ENCODE measurements around the gene FBLN2.

FBLN2 gene

DNA sequence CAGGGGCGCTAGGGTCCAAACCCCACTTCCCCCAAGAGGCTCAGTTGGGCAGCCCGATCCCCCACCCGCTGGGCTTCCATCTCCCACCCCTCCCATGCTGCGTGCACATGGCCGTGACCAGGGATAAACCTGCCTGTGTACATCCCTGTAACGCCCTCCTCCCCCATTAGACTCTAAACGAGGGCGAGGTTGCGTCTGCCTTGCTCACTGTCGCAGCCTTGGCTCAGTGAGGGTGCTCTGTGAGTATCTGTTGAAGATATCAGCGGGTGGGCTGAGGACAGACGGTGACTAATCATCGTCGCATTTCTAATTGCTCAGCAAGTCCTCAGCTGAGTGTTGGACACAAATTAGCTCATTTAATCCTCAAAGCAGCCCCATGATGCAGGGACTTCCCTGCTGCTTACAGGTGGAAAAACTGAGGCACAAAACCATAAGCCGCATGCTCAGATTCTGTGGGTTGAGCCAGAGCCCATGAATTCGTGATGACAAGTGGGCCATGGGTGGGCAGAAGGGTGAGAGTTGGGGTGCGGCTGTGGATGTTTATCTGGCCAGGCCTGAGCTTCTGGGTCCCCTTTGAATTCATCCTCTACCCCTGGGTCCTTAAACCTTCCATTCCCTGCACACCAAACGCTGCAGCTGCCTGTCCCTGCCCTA is 26.0 kb downstream of the FBLN2 start:
- no peak overlapping the region for H3K4me3 ChIP-seq (ENCODE audit: low read length)
- H3K9ac ChIP-seq (ENCODE audit: low read length), result no peak overlapping the region
- H3K79me2 ChIP-seq (ENCODE audit: low read length), result no peaks in the 10 kb centered on the region
- H3K36me3 ChIP-seq (replicated peaks; ENCODE audit: low read depth, low read length), result no peaks in the 10 kb centered on the region
- H4K20me1 ChIP-seq (ENCODE audit: insufficient read depth, low read length), result no peaks in the 10 kb centered on the region
- no peaks in the 10 kb centered on the region for H3K9me3 ChIP-seq (ENCODE audit: insufficient read depth, low read length)
- H3K4me1 ChIP-seq (ENCODE audit: low read length), result peaks cover 10% of the 10 kb centered on the region
- no peak overlapping the region for H3K4me2 ChIP-seq (ENCODE audit: low read length)
- no peak for TF ChIP-seq EZH2phosphoT487 (IDR thresholded peaks at IDR 0.05; ENCODE audit: low read depth)
- TF ChIP-seq, protein P1, sequence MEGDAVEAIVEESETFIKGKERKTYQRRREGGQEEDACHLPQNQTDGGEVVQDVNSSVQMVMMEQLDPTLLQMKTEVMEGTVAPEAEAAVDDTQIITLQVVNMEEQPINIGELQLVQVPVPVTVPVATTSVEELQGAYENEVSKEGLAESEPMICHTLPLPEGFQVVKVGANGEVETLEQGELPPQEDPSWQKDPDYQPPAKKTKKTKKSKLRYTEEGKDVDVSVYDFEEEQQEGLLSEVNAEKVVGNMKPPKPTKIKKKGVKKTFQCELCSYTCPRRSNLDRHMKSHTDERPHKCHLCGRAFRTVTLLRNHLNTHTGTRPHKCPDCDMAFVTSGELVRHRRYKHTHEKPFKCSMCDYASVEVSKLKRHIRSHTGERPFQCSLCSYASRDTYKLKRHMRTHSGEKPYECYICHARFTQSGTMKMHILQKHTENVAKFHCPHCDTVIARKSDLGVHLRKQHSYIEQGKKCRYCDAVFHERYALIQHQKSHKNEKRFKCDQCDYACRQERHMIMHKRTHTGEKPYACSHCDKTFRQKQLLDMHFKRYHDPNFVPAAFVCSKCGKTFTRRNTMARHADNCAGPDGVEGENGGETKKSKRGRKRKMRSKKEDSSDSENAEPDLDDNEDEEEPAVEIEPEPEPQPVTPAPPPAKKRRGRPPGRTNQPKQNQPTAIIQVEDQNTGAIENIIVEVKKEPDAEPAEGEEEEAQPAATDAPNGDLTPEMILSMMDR (IDR thresholded peaks at IDR 0.05; ENCODE audit: low read depth, low read length), result no peak
- no peak overlapping the region for H2AFZ ChIP-seq (ENCODE audit: low read depth, low read length)
- H3K27me3 ChIP-seq (ENCODE audit: low read depth, low read length), result peaks cover 21% of the 10 kb centered on the region
- no peak overlapping the region for H3K27ac ChIP-seq (ENCODE audit: low read length)

DNA sequence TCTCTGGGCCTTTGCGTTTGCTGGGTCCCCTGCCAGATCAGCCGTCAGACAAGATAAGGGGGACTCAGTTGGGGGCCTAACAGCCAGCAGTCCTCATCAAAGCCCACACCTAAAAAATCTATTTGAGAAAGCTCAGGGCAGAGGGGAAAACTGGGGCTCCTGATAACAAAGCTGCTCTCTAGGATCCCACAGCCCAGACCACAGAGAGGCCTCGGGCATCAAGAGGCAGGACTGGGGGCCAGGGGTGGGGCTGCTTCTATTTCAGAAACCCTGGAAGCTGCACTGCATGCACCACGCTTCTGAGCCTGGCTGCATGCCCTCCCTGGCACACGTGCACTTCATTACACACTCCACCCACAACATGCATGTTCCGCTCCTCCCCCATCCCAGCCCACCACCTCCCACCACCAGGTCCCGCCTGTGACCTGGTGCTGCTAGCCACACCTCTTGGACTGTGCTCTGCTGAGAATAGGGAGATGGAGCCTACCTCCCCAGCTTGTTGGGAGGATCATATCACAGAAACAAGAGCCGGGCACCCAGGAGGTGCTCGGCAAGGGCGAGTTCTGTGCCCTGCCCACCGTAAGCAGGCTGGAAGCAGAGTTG is 26.6 kb downstream of the FBLN2 start:
- H3K27me3 ChIP-seq (ENCODE audit: low read depth, low read length), result peaks cover 27% of the 10 kb centered on the region
- no peak for TF ChIP-seq EZH2phosphoT487 (IDR thresholded peaks at IDR 0.05; ENCODE audit: low read depth)
- TF ChIP-seq, protein P1 (IDR thresholded peaks at IDR 0.05; ENCODE audit: low read depth, low read length), result no peak
- H3K27ac ChIP-seq (ENCODE audit: low read length), result no peak overlapping the region
- no peak overlapping the region for H3K4me3 ChIP-seq (ENCODE audit: low read length)
- H2AFZ ChIP-seq (ENCODE audit: low read depth, low read length), result no peak overlapping the region
- no peaks in the 10 kb centered on the region for H3K79me2 ChIP-seq (ENCODE audit: low read length)
- H3K4me2 ChIP-seq (ENCODE audit: low read length), result no peak overlapping the region
- no peaks in the 10 kb centered on the region for H4K20me1 ChIP-seq (ENCODE audit: insufficient read depth, low read length)
- no peaks in the 10 kb centered on the region for H3K9me3 ChIP-seq (ENCODE audit: insufficient read depth, low read length)
- H3K4me1 ChIP-seq (ENCODE audit: low read length), result peaks cover 10% of the 10 kb centered on the region
- no peak overlapping the region for H3K9ac ChIP-seq (ENCODE audit: low read length)
- no peaks in the 10 kb centered on the region for H3K36me3 ChIP-seq (replicated peaks; ENCODE audit: low read depth, low read length)

DNA sequence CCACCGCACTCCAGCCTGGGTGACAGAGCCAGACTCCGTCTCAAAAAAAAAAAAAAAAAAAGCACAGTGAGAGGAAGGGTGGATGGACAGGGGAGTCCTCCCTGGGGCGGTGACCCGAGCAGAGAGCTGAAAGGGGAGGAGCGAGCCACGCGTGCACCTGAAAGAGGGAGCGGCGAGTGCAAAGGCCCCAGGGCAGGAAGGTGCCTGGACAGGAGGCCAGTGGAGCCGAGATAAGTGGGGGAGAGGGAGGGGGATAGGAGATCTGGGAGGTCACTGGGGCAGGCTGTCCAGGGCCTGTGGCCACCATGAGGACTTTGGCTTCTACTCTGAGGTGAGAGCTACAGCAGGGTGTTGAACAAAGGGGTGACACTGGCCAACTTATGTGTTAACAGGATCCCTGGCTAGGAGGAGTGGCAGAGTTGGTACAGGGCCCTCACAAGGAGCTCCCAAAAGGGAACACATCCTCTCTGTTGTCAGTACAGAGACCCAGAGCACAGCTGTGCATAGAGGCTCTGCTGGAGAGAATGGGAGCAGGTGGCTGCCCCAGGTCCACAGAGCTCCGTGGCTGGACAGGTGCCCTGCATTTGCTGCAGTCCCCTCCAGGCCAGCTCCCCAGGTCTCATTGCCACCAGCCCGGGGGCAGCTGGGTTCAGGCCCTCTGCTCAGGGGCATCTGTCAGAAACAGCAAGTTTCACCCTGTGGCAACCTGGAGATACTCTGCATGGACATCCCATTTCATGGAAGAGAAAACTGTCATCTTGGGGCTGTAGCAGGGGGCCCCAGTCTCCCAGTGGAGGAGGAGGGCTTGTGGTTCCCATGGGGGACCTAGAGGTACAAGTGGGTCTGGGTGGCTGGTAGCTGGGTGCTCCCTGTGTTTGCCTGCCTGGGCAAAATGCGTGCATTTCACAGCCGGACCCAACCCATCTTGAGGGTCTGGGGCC is 28.5 kb downstream of the FBLN2 start:
- Histone ChIP-seq H3K9ac (ENCODE audit: low read length) (no peak overlapping the region), H3K79me2 (ENCODE audit: low read length) (no peaks in the 10 kb centered on the region), H3K27me3 (ENCODE audit: low read depth, low read length) (peaks cover 28% of the 10 kb centered on the region), H3K4me3 (ENCODE audit: low read length) (no peak overlapping the region), H3K4me2 (ENCODE audit: low read length) (no peak overlapping the region), H2AFZ (ENCODE audit: low read depth, low read length) (no peak overlapping the region), H3K27ac (ENCODE audit: low read length) (no peak overlapping the region), H4K20me1 (ENCODE audit: insufficient read depth, low read length) (no peaks in the 10 kb centered on the region), H3K36me3 (replicated peaks; ENCODE audit: low read depth, low read length) (no peaks in the 10 kb centered on the region), H3K9me3 (ENCODE audit: insufficient read depth, low read length) (no peaks in the 10 kb centered on the region), H3K4me1 (ENCODE audit: low read length) (peaks cover 10% of the 10 kb centered on the region)
- no peak for TF ChIP-seq EZH2phosphoT487 (IDR thresholded peaks at IDR 0.05; ENCODE audit: low read depth)
- TF ChIP-seq, protein P1 (IDR thresholded peaks at IDR 0.05; ENCODE audit: low read depth, low read length), result no peak

DNA sequence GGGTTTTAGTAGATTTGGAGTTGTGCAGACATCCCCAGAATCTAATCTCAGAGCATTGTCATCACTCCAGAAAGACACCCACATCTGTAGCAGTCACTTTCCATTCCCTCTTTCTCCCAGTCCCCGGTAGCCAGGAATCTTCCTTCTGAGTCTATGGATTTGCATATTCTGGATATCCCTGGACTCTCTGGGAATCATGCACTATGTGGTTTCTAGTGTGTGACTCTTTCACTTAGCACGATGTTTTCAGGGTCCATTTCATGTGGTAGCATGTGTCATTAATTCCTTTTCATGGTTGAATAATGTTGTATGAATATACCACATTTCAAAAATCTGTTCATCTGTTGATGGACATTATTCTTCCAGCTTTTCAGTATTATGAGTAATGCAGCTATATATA is 29.3 kb downstream of the FBLN2 start:
- no peaks in the 10 kb centered on the region for H4K20me1 ChIP-seq (ENCODE audit: insufficient read depth, low read length)
- TF ChIP-seq, protein P1 (IDR thresholded peaks at IDR 0.05; ENCODE audit: low read depth, low read length), result no peak
- TF ChIP-seq EZH2phosphoT487 (IDR thresholded peaks at IDR 0.05; ENCODE audit: low read depth), result no peak
- H3K4me3 ChIP-seq (ENCODE audit: low read length), result no peak overlapping the region
- no peaks in the 10 kb centered on the region for H3K79me2 ChIP-seq (ENCODE audit: low read length)
- H3K27me3 ChIP-seq (ENCODE audit: low read depth, low read length), result peaks cover 27% of the 10 kb centered on the region
- no peaks in the 10 kb centered on the region for H3K9me3 ChIP-seq (ENCODE audit: insufficient read depth, low read length)
- no peak overlapping the region for H2AFZ ChIP-seq (ENCODE audit: low read depth, low read length)
- no peaks in the 10 kb centered on the region for H3K36me3 ChIP-seq (replicated peaks; ENCODE audit: low read depth, low read length)
- H3K27ac ChIP-seq (ENCODE audit: low read length), result no peak overlapping the region
- no peak overlapping the region for H3K9ac ChIP-seq (ENCODE audit: low read length)
- H3K4me1 ChIP-seq (ENCODE audit: low read length), result peaks cover 2% of the 10 kb centered on the region
- no peak overlapping the region for H3K4me2 ChIP-seq (ENCODE audit: low read length)
